H1 (cell line): Measurements from ENCODE around the gene CARD18. TPM values are rescaled to one million over a fixed set of nuclear protein-coding genes. Genes with fewer than 3 reads are reported as not detected.

Experiments used
- CTCF ChIA-PET: fragments of 300-600 bp; sonication (Branson Sonifier 250); formaldehyde crosslinking; loops from one replicate; lab custom pipeline; 2021; ENCODE audit not compliant: partially characterized antibody; lab: Charles Lee
- POLR2A ChIA-PET: fragments of 300-600 bp; sonication (Branson Sonifier 250); formaldehyde crosslinking; loops from one replicate; lab custom pipeline; 2021; ENCODE audit warnings: inconsistent platforms; ENCODE audit not compliant: partially characterized antibody; lab: Charles Lee
- DNase-seq, 2 experiments: peaks; one replicate each; pipeline versions ENCODE4 v3.0.0 to v3.0.0-alpha.2; 2010 to 2022; ENCODE audit warnings: low spot score in 2 of 2, low read depth in 1 of 2, mixed read lengths in 1 of 2
- FAIRE-seq: peaks from 2 replicates; lab custom pipeline; 2011; peaks lifted over from hg19 to GRCh38; lab: Jason Lieb, UNC
- H2AFZ ChIP-seq: 2 replicates; pipeline ENCODE4 v1.8.1; 2012; ENCODE audit warnings: low read length, inconsistent platforms
- H2AK5ac ChIP-seq: 2 replicates; pipeline ENCODE4 v1.6.1; 2013; ENCODE audit warnings: low read depth, low read length
- H2BK120ac ChIP-seq: replicated peaks from 2 replicates; pipeline ENCODE3; 2013; ENCODE audit warnings: low read depth, low read length, inconsistent platforms
- H2BK12ac ChIP-seq: 2 replicates; pipeline ENCODE4 v1.6.1; 2013; ENCODE audit warnings: low read depth, low read length
- H2BK15ac ChIP-seq: 2 replicates; pipeline ENCODE4 v1.6.1; 2013; ENCODE audit warnings: low read length
- H2BK20ac ChIP-seq: 2 replicates; pipeline ENCODE4 v1.6.1; 2013; ENCODE audit warnings: low read length
- H2BK5ac ChIP-seq: 2 replicates; pipeline ENCODE4 v1.6.1; 2013; ENCODE audit warnings: low read depth, low read length
- H3K14ac ChIP-seq: 2 replicates; pipeline ENCODE4 v1.6.1; 2013; ENCODE audit warnings: inconsistent platforms; ENCODE audit not compliant: insufficient read length
- H3K18ac ChIP-seq: 2 replicates; pipeline ENCODE4 v1.6.1; 2013; ENCODE audit warnings: low read length; ENCODE audit errors: extremely low read depth
- H3K23ac ChIP-seq: 2 replicates; pipeline ENCODE4 v1.6.1; 2013; ENCODE audit warnings: inconsistent platforms; ENCODE audit not compliant: insufficient read length
- H3K23me2 ChIP-seq: 2 replicates; pipeline ENCODE4 v1.6.1; 2013; ENCODE audit warnings: low read depth, low read length
- H3K27ac ChIP-seq: 2 replicates; pipeline ENCODE4 v1.6.1; 2011; ENCODE audit warnings: low read depth, low read length, inconsistent platforms
- H3K27me3 ChIP-seq, 4 experiments: replicated peaks in 1 of 4; 1 replicate in 1 of 4; 2 replicates in 3 of 4; pipeline versions ENCODE4 v1.6.1 to v1.8.1; 2011 to 2013; ENCODE audit warnings: low read length in 3 of 4, mild to moderate bottlenecking in 3 of 4, inconsistent platforms in 2 of 4, mixed read lengths in 2 of 4, moderate library complexity in 1 of 4; ENCODE audit not compliant: control insufficient read depth in 3 of 4, insufficient read depth in 3 of 4; ENCODE audit errors: extremely low read depth in 1 of 4
- H3K36me3 ChIP-seq, 4 experiments: 2 replicates each; pipeline versions ENCODE4 v1.6.1 to v1.8.1; 2011 to 2013; ENCODE audit warnings: mild to moderate bottlenecking in 4 of 4, low read length in 3 of 4, moderate library complexity in 2 of 4, control low read depth in 1 of 4, inconsistent platforms in 1 of 4; ENCODE audit not compliant: insufficient read depth in 4 of 4, control insufficient read depth in 2 of 4
- H3K4ac ChIP-seq: replicated peaks from 2 replicates; pipeline ENCODE3; 2013; ENCODE audit warnings: low read length, low read depth, mixed read lengths, inconsistent platforms; ENCODE audit not compliant: insufficient read length
- H3K4me1 ChIP-seq, 4 experiments: replicated peaks in 1 of 4; 1 replicate in 1 of 4; 2 replicates in 3 of 4; pipeline versions ENCODE4 v1.6.1 to v1.8.1; 2011 to 2013; ENCODE audit warnings: low read length in 3 of 4, inconsistent platforms in 2 of 4, mixed read lengths in 1 of 4; ENCODE audit not compliant: insufficient read depth in 4 of 4, control insufficient read depth in 3 of 4
- H3K4me2 ChIP-seq, 2 experiments: 2 replicates each; pipeline versions ENCODE4 v1.6.1 to v1.8.1; 2011 to 2013; ENCODE audit warnings: low read depth in 2 of 2, low read length in 2 of 2, control low read depth in 1 of 2, inconsistent platforms in 1 of 2, mild to moderate bottlenecking in 1 of 2; ENCODE audit not compliant: insufficient read depth in 1 of 2
- H3K4me3 ChIP-seq, 4 experiments: fragments of 200-600, 300-600 bp in 1 of 4; sonication (generic), shearing (Covaris generic), sonication (Bioruptor Twin) in 1 of 4; 2 replicates each; pipeline versions ENCODE4 v1.5.1 to v1.8.1; 2011 to 2016; ENCODE audit warnings: low read length in 4 of 4, low read depth in 3 of 4, control low read depth in 2 of 4, inconsistent platforms in 2 of 4, mild to moderate bottlenecking in 2 of 4, mixed read lengths in 1 of 4, moderate library complexity in 1 of 4; ENCODE audit not compliant: insufficient read depth in 2 of 4; ENCODE audit errors: extremely low read depth in 1 of 4
- H3K56ac ChIP-seq: replicated peaks from 2 replicates; pipeline ENCODE3; 2013; ENCODE audit warnings: low read depth, mild to moderate bottlenecking, mixed read lengths, low read length, inconsistent platforms; ENCODE audit not compliant: insufficient read length
- H3K79me1 ChIP-seq: 2 replicates; pipeline ENCODE4 v1.6.1; 2013; ENCODE audit warnings: low read depth, low read length, control low read depth
- H3K79me2 ChIP-seq, 2 experiments: 2 replicates each; pipeline versions ENCODE4 v1.6.1 to v1.8.1; 2012 to 2013; ENCODE audit warnings: low read length in 2 of 2, mild to moderate bottlenecking in 2 of 2, inconsistent platforms in 1 of 2; ENCODE audit not compliant: insufficient read depth in 2 of 2, control insufficient read depth in 1 of 2
- H3K9ac ChIP-seq, 4 experiments: replicated peaks in 1 of 4; 1 replicate in 1 of 4; 2 replicates in 3 of 4; pipeline versions ENCODE4 v1.6.1 to v1.8.1; 2011 to 2013; ENCODE audit warnings: low read depth in 3 of 4, low read length in 3 of 4, control low read depth in 2 of 4, mild to moderate bottlenecking in 2 of 4, moderate library complexity in 2 of 4, inconsistent platforms in 1 of 4; ENCODE audit errors: extremely low read depth in 1 of 4
- H3K9me3 ChIP-seq, 2 experiments: 2 replicates each; pipeline versions ENCODE4 v1.6.1 to v1.8.1; 2012 to 2013; ENCODE audit warnings: mild to moderate bottlenecking in 2 of 2, moderate library complexity in 2 of 2, control low read depth in 1 of 2, inconsistent platforms in 1 of 2, low read depth in 1 of 2, low read length in 1 of 2, mixed read lengths in 1 of 2; ENCODE audit not compliant: insufficient read depth in 2 of 2
- H4K20me1 ChIP-seq, 2 experiments: replicated peaks in 1 of 2; 2 replicates each; pipeline versions ENCODE3 to v1.8.1; 2011 to 2013; ENCODE audit warnings: inconsistent platforms in 2 of 2, low read length in 2 of 2, mild to moderate bottlenecking in 1 of 2; ENCODE audit not compliant: insufficient read depth in 2 of 2, control insufficient read depth in 1 of 2
- H4K5ac ChIP-seq: 2 replicates; pipeline ENCODE4 v1.6.1; 2013; ENCODE audit warnings: low read length, low read depth, mixed read lengths, inconsistent platforms; ENCODE audit not compliant: insufficient read length
- H4K8ac ChIP-seq: 2 replicates; pipeline ENCODE4 v1.8.0; 2013; ENCODE audit warnings: mild to moderate bottlenecking, moderate library complexity, low read length, inconsistent platforms; ENCODE audit not compliant: insufficient read depth; ENCODE audit errors: extremely low read depth
- H4K91ac ChIP-seq: replicated peaks from 2 replicates; pipeline ENCODE3; 2013; ENCODE audit warnings: low read length, mixed read lengths, inconsistent platforms; ENCODE audit not compliant: insufficient read length
- CTBP2 ChIP-seq: IDR thresholded peaks from 2 replicates; pipeline ENCODE4 v1.7.0; 2011; ENCODE audit warnings: borderline replicate concordance, mild to moderate bottlenecking, moderate library complexity, mixed read lengths, low read length; ENCODE audit not compliant: insufficient read depth, insufficient read length
- E2F6 ChIP-seq: IDR thresholded peaks from 2 replicates; pipeline ENCODE4 v1.6.1; 2012; ENCODE audit warnings: inconsistent platforms
- EP300 ChIP-seq, 2 experiments: IDR thresholded peaks; 1 replicate in 1 of 2; 2 replicates in 1 of 2; pipeline ENCODE4 v1.6.1; 2011 to 2012; ENCODE audit warnings: low read depth in 2 of 2, low read length in 2 of 2, mild to moderate bottlenecking in 2 of 2, borderline replicate concordance in 1 of 2, inconsistent platforms in 1 of 2, moderate library complexity in 1 of 2
- FOSL1 ChIP-seq: IDR thresholded peaks from 2 replicates; pipeline ENCODE4 v1.6.1; 2011; ENCODE audit warnings: mild to moderate bottlenecking, low read depth, low read length, moderate library complexity; ENCODE audit not compliant: insufficient read depth
- GABPA ChIP-seq: IDR thresholded peaks from 2 replicates; pipeline ENCODE4 v1.6.1; 2011; ENCODE audit warnings: mild to moderate bottlenecking, low read length, moderate library complexity, borderline replicate concordance; ENCODE audit not compliant: insufficient read depth
- JUND ChIP-seq: IDR thresholded peaks from 2 replicates; pipeline ENCODE4 v1.6.1; 2011; ENCODE audit warnings: mild to moderate bottlenecking, improper control_type of control experiment, low read length
- NRF1 ChIP-seq: IDR thresholded peaks from 2 replicates; pipeline ENCODE4 v1.6.1; 2011; ENCODE audit warnings: mild to moderate bottlenecking, low read depth, low read length, improper control_type of control experiment
- PHF8 ChIP-seq: fragments of 200-600 bp; sonication (generic); conservative IDR thresholded peaks from 2 replicates; pipeline ENCODE4 v1.7.1; 2012; ENCODE audit warnings: low read depth, mild to moderate bottlenecking, inconsistent platforms, low read length, moderate library complexity
- POLR2AphosphoS5 ChIP-seq: IDR thresholded peaks from 2 replicates; pipeline ENCODE4 v1.6.1; 2011; ENCODE audit warnings: low read depth, low read length
- RAD21 ChIP-seq, 2 experiments: IDR thresholded peaks in 1 of 2; conservative IDR thresholded peaks in 1 of 2; 2 replicates each; pipeline ENCODE4 v1.6.1; 2011; ENCODE audit warnings: low read depth in 2 of 2, low read length in 2 of 2, improper control_type of control experiment in 1 of 2, inconsistent platforms in 1 of 2, mild to moderate bottlenecking in 1 of 2, moderate library complexity in 1 of 2
- RBBP5 ChIP-seq: IDR thresholded peaks from 2 replicates; pipeline ENCODE4 v1.7.1; 2012; ENCODE audit warnings: low read depth, mild to moderate bottlenecking, inconsistent platforms, low read length, moderate library complexity, borderline replicate concordance
- SUZ12 ChIP-seq: fragments of 200-600 bp; sonication (generic); IDR thresholded peaks from 2 replicates; pipeline ENCODE4 v1.6.1; 2012; ENCODE audit warnings: mild to moderate bottlenecking, inconsistent platforms, low read length, moderate library complexity, mixed read lengths
- ZNF274 ChIP-seq: IDR thresholded peaks from 2 replicates; pipeline ENCODE4 v1.7.0; 2012; ENCODE audit warnings: low read length, borderline replicate concordance; ENCODE audit errors: extremely low read depth
- whole genome bisulfite sequencing, 2 experiments: shearing (Covaris generic) in 1 of 2; methylation state at CpG; one replicate each; pipeline versions ENCODE4 v1.1.6 to v1.1.7; 2013 to 2015; ENCODE audit warnings: low lambda C conversion rate in 2 of 2, mixed read lengths in 2 of 2, inconsistent platforms in 1 of 2, low coverage in 1 of 2, missing lambda C conversion rate in 1 of 2; ENCODE audit not compliant: insufficient replicate concordance in 2 of 2, insufficient coverage in 1 of 2, insufficient read length in 1 of 2; ENCODE audit errors: extremely low coverage in 1 of 2, missing lambda C conversion rate in 1 of 2; 5-methylcytosine and 5-hydroxymethylcytosine counted together
- polyA plus RNA-seq, 7 experiments: library from polyadenylated mRNA; depleted of rRNA in 3 of 7; stranded (reverse) in 5 of 7; unstranded in 2 of 7; fragments of >200 nt in 5 of 7; fragments of 200-250 nt in 2 of 7; gene quantifications; 1 replicate in 5 of 7; 2 replicates in 1 of 7; 4 replicates in 1 of 7; pipeline versions ENCODE4 v1.2.1 to v1.2.3, GENCODE V29; 2011 to 2013; ENCODE audit warnings: missing spikeins in 2 of 7, mixed read lengths in 2 of 7
- total RNA-seq: library from RNA; stranded (reverse); fragmentation: NEBNext Ultra II Directional; extraction: Animal tissue kit (Norgen Biotek cat#: 25700); gene quantifications from 2 replicates; pipeline ENCODE4 v1.2.1, GENCODE V29; 2021

The CARD18 gene
- total and polyA plus RNA-seq, 2 of the 8 experiments (the other 6 are each of a cell fraction or from before 2014, with no cell fraction given), result not detected

GRCh38 chr11:105148241-105148640, 8.7 kb upstream of the CARD18 start:
- POLR2A ChIA-PET, result no interaction called here
- no peak for FAIRE-seq
- WGBS, 2 experiments, result 95% methylated on average over 5 of the region's 5 CpGs; no CpG with 5 or more reads in 1 of the 2 experiments
- TF ChIP-seq ZNF274, result no peak
- no peak for TF ChIP-seq FOSL1
- TF ChIP-seq CTBP2, result no peak
- TF ChIP-seq POLR2AphosphoS5, result no peak
- TF ChIP-seq GABPA, result no peak
- TF ChIP-seq PHF8, result no peak
- TF ChIP-seq NRF1, result no peak
- no peak for TF ChIP-seq EP300 (IDR thresholded peaks at IDR 0.05; ENCODE audit: borderline replicate concordance in 1 of 2, low read depth in 2 of 2, low read length in 2 of 2)
- no peak for TF ChIP-seq JUND
- TF ChIP-seq E2F6, result no peak
- TF ChIP-seq RBBP5, result no peak
- TF ChIP-seq SUZ12, result no peak
- no peak for TF ChIP-seq RAD21 (IDR thresholded peaks at IDR 0.05 in 1 of 2, conservative IDR thresholded peaks at IDR 0.05 in 1 of 2; ENCODE audit: low read depth in 2 of 2, low read length in 2 of 2)

More at GRCh38 chr11:105148241-105148640, 8.7 kb upstream of the CARD18 start:
- no peak overlapping the region for H2BK15ac ChIP-seq
- no peak overlapping the region for H3K4ac ChIP-seq
- H4K5ac ChIP-seq, result no peak overlapping the region
- CTCF ChIA-PET, result no interaction called here
- no peak overlapping the region for H3K9ac ChIP-seq
- no peak overlapping the region for H3K56ac ChIP-seq
- no peak overlapping the region for H2BK20ac ChIP-seq
- H3K4me2 ChIP-seq, result no peak overlapping the region
- no peaks in the 10 kb centered on the region for H4K20me1 ChIP-seq
- H3K23ac ChIP-seq, result no peak overlapping the region
- no peak overlapping the region for H4K8ac ChIP-seq
- no peak overlapping the region for H2AK5ac ChIP-seq
- DNase-seq, result no peak
- H3K4me3 ChIP-seq, result no peak overlapping the region
- H2AFZ ChIP-seq, result no peak overlapping the region
- 0 out of 7 replicates have a peak, but pooled peaks cover 0 to 2% (median 0%) of the 10 kb centered on the region in 4 experiments for H3K4me1 ChIP-seq
- H3K27ac ChIP-seq, result no peak overlapping the region
- H2BK5ac ChIP-seq, result no peak overlapping the region
- H2BK12ac ChIP-seq, result no peak overlapping the region
- no peak overlapping the region for H4K91ac ChIP-seq
- H3K27me3 ChIP-seq, result no peaks in the 10 kb centered on the region
- H3K36me3 ChIP-seq, result no peaks in the 10 kb centered on the region
- H3K79me2 ChIP-seq, result no peaks in the 10 kb centered on the region
- H3K14ac ChIP-seq, result no peak overlapping the region
- H3K23me2 ChIP-seq, result no peaks in the 10 kb centered on the region
- H3K9me3 ChIP-seq, result no peaks in the 10 kb centered on the region
- H3K18ac ChIP-seq, result no peak overlapping the region
- no peaks in the 10 kb centered on the region for H3K79me1 ChIP-seq
- no peak overlapping the region for H2BK120ac ChIP-seq
